ENCODE data around the gene FCER2.
"Not testable (repeated sequence)": the region's sequence is repeated elsewhere in the genome, so short reads cannot be mapped to it uniquely, and the experiment has no call there.

FCER2 gene

DNA sequence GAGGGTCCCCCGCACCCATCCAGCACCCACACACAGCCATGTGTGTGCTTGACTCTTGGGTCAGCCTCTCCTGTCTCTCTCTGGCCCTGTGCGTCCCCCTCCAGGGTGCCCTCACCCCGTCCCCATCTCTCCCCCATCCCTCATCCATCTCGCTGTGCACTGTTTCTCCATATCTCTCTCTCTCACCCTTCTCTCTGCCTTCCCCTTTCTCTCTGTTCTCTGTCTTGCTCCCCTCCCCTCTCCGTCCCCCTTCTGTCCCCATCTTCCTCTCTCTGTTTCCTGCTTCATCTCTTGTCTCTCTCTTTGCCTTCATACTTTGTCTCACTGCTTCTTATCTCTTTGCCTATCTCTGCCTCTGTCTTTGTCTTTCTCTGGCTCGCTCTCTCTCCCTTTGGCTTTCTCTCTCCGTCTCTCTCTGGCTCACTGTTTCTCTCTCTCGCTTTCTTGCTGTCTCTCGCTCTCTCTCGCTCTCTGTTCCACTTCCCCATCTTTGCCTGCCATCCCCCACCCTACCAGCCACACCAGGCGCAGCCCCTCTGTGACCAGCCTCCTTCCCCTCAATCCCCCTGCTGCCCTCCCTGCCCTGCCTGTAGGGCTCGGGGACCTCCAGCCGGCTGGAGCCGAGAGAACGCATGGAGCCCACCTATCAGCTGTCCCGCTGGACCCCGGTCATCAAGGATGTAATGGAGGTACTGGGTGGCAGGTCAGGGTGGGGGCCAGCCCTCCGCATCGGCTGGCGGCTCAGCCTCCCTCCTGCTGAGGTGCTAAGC lies 56.1 kb downstream of the FCER2 start:
- DNase-seq (ENCODE audit: low spot score), result peak; percentile 65

DNA sequence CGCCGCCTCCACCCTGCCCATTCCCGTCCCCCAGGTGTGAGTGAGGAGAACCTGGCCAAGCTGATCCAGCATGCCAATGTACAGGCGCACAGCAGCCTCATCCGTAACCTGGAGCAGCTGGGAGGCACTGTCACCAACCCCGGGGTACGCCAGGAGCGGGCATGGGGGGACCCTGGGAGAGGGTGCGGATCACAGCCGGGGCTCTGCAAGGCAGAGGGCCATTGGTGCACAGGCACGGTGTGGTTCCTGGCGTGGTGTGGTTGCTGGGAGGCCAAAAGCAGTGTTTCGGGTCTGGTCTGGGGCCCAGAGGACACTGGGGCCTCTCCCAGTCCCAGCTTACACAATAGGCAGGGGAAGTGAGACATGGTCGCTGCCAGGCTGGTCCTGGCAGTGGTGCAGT lies 56.8 kb downstream of the FCER2 start:
- DNase-seq (ENCODE audit: low spot score), result no peak

GRCh38 chr19:7644550-7644877 lies 57.4 kb downstream of the FCER2 start:
- no peak for DNase-seq (ENCODE audit: low spot score)

DNA sequence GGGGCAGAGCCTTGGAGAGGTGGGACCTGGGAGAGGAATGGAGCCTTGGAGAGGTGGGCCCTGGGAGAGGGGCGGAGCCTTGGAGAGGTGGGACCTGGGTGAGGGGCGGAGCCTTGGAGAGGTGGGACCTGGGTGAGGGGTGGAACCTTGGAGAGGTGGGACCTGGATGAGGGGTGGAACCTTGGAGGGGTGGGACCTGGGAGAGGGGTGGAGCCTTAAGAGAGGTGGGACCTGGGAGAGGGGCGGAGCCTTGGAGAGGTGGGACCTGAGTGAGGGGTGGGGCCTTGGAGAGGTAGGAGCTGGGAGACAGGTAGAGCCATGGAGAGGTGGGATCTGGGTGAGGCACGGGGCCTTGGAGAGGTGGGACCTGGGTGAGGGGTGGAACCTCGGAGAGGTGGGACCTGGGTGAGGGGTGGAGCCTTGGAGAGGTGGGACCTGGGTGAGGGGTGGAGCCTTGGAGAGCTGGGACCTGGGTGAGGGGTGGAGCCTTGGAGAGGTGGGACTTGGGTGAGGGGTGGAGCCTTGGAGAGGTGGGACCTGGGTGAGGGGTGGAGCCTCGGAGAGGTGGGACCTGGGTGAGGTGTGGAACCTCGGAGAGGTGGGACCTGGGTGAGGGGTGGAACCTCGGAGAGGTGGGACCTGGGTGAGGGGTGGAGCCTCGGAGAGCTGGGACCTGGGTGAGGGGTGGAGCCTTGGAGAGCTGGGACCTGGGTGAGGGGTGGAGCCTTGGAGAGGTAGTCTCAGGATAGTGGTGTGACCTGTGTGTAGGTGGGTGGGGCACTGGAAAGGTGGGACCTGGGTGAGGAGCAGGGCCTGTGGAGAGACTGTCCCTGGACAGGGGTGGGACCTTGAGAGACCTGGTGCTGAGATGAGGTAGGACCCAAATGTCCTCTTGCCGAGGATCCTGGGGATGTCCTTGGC lies 58.0 kb downstream of the FCER2 start:
- not testable (repeated sequence) for DNase-seq (ENCODE audit: low spot score)

- DNase-seq (ENCODE audit: low spot score), result no peak
Measured at GRCh38 chr19:7643031-7643415, 58.9 kb downstream of the FCER2 start.

GRCh38 chr19:7642295-7643030 lies 59.5 kb downstream of the FCER2 start:
- DNase-seq (ENCODE audit: low spot score), result no peak

- DNase-seq (ENCODE audit: low spot score), result no peak
Measured at GRCh38 chr19:7641290-7642276, 60.3 kb downstream of the FCER2 start.

DNA sequence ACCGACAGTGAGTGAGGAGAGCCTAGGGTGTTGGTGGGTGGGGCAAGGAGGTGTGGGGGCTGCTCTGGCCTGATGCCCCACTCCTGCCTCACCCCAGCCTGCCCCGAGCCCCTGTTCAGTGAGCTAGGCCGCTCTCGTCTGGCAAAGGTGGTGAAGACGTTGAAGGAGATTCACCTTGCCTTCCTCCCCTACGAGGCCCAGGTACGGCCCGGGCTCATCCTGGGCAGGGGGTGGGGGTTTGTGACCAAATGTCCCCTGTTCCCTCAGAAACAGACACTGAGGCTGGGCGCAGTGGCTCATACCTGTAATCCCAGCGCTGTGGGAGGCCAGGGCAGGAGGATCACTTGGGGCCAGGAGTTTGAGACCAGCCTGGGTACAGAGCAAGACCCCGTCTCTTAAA lies 61.1 kb downstream of the FCER2 start:
- no peak for DNase-seq (ENCODE audit: low spot score)

GRCh38 chr19:7639863-7640348 lies 62.0 kb downstream of the FCER2 start:
- DNase-seq (ENCODE audit: low spot score), result no peak

- peak; percentile 68 for DNase-seq (ENCODE audit: low spot score)
Measured at GRCh38 chr19:7638802-7639465, 63.0 kb downstream of the FCER2 start.

Measured in D341Med (cell line).